SK-MEL-5 (cell line): ENCODE results near the gene CTBP1. TPM values are rescaled to one million over a fixed set of nuclear protein-coding genes. Genes with fewer than 3 reads are reported as not detected.
"Not testable (repeated sequence)": the region's sequence is repeated elsewhere in the genome, so short reads cannot be mapped to it uniquely, and the experiment has no call there.

Experiments used
- DNase-seq: peaks from one replicate; pipeline ENCODE4 v3.0.0-alpha.2; 2016; ENCODE audit warnings: low read depth, low spot score
- in situ Hi-C: cut with HindIII; loops from 2 replicates; pipeline ENCODE4 v1.10.0; 2016; ENCODE audit warnings: low sequenced_read_pairs, high pct_unique_total_duplicates, low pct_unique_long_range_greater_than_20kb
- total RNA-seq: library from RNA; depleted of rRNA; stranded (reverse); fragments of >200 nt; shearing (Covaris generic); gene quantifications from 2 replicates; pipeline ENCODE4 v1.2.3, GENCODE V29; 2014

The CTBP1 gene
- total RNA-seq, 1 experiment from 2014 or later, result 88.6 TPM

GRCh38 chr4:1244081-1244977, 4.6 kb downstream of the CTBP1 start:
- DNase-seq, result no peak
- in situ Hi-C loops, result no loop called here

- DNase-seq, result no peak
- in situ Hi-C loops, result no loop called here
Measured at GRCh38 chr4:1243451-1244080, 5.4 kb downstream of the CTBP1 start.

- in situ Hi-C loops, result no loop called here
- DNase-seq, result no peak
Measured at GRCh38 chr4:1242506-1243450, 6.2 kb downstream of the CTBP1 start.

GRCh38 chr4:1241936-1242505, 6.9 kb downstream of the CTBP1 start:
- in situ Hi-C loops, result no loop called here

GRCh38 chr4:1241466-1241935, 7.4 kb downstream of the CTBP1 start:
- DNase-seq, result no peak
- in situ Hi-C loops, result no loop called here

More at GRCh38 chr4:1241936-1242505, 6.9 kb downstream of the CTBP1 start:
- no peak for DNase-seq

GRCh38 chr4:1240721-1241465, 8.0 kb downstream of the CTBP1 start:
- DNase-seq, result no peak
- in situ Hi-C loops, result no loop called here

- in situ Hi-C loops, result no loop called here
- DNase-seq, result no peak
Measured at GRCh38 chr4:1239950-1240307, 9.0 kb downstream of the CTBP1 start.

GRCh38 chr4:1239141-1239949, 9.6 kb downstream of the CTBP1 start:
- DNase-seq, result no peak
- in situ Hi-C loops, result no loop called here

- DNase-seq, result no peak
- in situ Hi-C loops, result no loop called here
Measured at GRCh38 chr4:1238676-1239000, 10.3 kb downstream of the CTBP1 start.

GRCh38 chr4:1237981-1238675, 10.8 kb downstream of the CTBP1 start:
- in situ Hi-C loops, result no loop called here
- no peak for DNase-seq

- DNase-seq, in situ Hi-C loops: not testable (repeated sequence)
Measured at GRCh38 chr4:1237261-1237660, 11.7 kb downstream of the CTBP1 start.

- in situ Hi-C loops, result not testable (repeated sequence)
Measured at GRCh38 chr4:1236836-1237235, 12.1 kb downstream of the CTBP1 start.

GRCh38 chr4:1236103-1236641, 12.8 kb downstream of the CTBP1 start:
- no peak for DNase-seq
- in situ Hi-C loops, result no loop called here

More at GRCh38 chr4:1236836-1237235, 12.1 kb downstream of the CTBP1 start:
- not testable (repeated sequence) for DNase-seq

GRCh38 chr4:1235381-1236102, 13.4 kb downstream of the CTBP1 start:
- DNase-seq, result no peak
- in situ Hi-C loops, result no loop called here

GRCh38 chr4:1234811-1235292, 14.1 kb downstream of the CTBP1 start:
- in situ Hi-C loops, result no loop called here
- no peak for DNase-seq
